GM18868 (cell line): Measurements from ENCODE around the gene SEPTIN10.
"Not testable (repeated sequence)": the region's sequence is repeated elsewhere in the genome, so short reads cannot be mapped to it uniquely, and the experiment has no call there.

ENCODE experiments used
- ATAC-seq: cut with Tn5 transposase; IDR thresholded peaks from one replicate; pipeline ENCODE4 v1.9.1; 2021; ENCODE audit warnings: mild to moderate bottlenecking, moderate library complexity; ENCODE audit not compliant: unreplicated experiment

SEPTIN10 gene

DNA sequence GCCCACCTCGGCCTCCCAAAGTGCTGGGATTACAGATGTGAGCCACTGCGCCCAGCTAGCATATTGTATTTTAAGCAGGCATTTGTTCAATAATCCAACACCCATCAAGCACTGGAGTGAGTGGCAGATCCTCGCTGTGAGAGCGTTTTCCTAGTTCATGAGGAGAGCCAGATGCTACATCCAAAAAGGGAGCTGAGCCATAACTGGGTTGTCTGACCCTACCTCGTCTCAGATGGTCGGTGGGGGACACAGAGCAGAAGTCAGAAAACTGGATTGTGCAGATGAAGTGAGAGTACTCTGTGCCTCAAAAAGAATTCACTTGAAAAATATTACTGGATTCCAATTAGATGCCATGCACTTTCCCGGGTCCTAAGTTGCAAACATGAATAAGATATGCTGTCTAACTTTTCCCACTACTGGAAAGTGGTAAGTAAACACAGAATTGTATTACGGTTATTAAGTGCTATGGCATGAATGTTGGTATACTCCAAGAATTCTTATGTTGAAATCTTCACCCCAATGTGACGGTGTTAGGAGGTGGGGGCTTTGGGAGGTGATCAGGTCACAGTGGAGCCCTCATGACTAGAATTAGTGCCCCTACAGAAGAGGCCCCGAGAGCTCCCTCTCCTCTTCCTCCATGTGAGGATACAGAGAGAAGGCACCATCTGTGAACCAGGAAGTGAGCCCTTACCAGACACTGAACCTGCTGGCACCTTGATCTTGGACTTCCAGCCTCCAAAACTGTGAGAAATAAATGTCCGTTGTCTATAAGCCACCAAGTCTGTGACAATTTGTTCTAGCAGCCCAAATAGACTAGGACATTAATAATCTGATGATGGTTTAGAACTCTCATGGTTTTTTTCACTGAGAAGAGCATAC is 21.9 kb upstream of the SEPTIN10 start:
- ATAC-seq, result no peak

DNA sequence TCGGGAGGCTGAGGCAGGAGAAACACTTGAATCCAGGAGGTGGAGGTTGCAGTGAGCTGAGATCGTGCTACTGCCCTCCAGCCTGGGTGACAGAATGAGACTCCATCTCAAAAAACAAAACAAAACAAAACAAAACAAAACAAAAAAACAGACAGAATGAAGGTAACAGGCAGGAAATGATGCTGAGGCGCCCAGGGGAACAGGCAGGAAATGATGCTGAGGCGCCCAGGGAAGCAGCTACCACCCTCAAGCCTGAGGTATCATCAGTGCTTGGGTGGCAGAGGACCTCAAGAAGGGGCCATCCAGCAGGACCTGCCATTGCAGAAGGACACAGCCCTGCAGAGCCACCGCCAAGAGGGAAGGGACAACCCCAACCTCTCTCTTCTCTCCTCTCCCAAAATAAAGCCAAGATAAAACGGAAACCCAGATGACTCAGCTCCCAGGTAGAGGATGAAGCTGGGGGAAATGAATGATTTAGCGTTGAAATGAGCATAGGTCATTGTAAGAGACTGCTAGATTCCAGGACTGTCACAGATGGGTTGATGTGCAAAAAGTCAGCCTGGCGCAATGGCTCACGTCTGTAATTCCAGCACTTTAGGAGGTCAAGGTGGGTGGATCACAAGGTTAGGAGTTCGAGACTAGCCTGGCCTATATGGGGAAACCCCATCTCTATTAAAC is 19.7 kb upstream of the SEPTIN10 start:
- no peak for ATAC-seq

DNA sequence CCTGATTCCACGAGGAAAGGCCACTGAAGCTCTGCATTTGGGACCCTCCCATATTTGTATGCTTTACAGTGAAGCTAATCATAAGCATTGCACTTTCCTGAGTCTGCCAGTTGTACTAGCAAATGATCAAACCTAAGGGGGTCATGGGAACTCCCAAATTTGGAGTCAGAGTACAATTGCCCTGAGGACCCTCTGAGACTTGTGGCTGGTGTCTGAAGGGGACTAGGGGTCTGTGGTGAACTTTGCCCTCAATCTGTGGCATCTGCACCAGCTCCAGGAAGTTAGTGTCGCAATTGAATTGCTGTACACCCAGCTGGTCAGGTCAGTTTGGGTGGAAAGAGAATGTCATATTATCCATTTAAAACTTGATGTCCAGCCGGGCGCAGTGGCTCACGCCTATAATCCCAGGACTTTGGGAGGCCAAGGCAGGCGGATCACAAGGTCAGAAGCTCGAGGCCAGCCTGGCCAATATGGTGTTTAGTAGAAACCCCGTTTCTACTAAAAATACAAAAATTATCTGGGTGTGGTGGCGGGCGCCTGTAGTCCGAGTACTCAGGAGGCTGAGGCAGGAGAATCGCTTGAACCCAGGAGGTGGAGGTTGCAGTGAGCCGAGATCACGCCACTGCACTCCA is 18.5 kb upstream of the SEPTIN10 start:
- ATAC-seq, result no peak

DNA sequence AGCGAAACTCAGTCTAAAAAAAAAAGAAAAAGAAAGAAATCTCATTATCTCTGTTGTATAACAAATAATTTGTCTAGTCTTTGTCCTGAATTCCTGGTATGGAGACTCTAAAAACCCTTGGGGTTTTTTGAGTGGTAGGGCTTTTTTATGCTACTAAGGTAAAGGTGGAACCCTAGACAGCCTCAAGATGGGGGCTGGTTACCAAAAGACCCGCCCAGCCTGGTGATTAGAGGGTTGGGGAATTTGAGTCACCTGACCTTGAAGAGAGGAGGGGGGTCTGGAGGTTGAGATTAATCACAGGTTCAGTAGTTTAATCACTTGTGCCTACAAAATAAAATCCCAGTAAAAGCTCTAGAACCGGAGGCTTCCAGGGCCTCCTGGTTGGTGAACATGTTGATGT is 18.0 kb upstream of the SEPTIN10 start:
- no peak for ATAC-seq

DNA sequence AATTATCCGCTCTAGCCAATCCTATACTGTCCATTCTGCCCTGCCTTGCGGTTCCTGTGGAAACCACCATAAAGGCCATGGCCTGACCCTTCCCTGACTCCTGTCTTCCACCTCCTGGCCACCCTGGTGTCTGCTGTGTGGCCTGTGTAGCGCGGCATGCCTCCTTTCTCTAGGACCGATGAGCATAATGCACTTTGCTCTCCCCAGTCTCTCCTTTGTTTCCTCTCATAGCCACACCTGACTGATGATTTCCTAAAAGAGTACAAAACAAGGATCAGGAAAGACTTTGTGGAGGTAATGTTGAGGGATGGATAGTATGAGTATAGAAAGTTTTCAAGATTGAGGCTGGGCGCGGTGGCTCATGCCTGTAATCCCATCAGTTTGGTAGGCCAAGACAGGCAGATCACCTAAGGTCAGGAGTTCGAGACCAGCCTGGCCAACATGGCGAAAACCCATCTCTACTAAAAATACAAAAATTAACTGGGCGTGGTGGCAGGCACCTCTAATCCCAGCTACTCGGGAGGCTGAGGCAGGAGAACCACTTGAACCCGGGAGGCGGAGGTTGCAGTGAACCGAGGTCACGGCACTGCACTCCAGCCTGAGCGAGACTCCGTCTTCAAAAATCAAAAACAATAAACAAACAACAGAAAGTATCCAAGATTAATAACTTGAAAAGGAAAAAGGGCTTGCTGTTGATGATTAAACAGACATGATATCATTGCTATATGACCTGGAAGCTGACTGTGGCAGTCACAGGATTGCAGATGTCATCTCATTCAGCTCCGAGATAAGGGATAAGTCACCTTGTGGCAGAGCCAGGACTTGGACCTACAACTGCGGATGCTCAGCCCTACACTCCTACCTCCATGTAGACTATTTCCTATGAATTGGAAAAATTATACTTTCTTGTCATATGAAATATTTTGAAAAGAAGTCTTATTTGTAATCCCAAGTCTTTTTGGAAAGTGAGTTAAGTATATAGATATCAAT is 17.0 kb upstream of the SEPTIN10 start:
- no peak for ATAC-seq

DNA sequence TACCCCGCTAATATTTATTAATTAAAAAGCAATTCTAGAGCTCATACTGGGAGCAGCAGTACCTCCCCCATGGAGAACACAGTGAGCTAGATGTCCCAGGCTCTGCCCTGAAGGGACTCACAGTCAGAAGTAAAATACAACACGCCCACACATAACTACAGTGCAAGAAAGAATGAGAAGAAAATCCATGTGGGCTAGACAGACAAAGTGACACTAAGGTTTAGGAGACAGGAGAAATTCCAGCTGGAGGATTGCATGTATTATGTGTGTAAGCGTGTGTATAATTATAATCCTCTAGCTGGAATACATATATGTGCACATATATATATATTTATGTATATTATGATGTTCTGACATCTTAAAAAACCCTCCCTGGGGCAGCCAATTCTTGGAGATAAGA is 16.1 kb upstream of the SEPTIN10 start:
- ATAC-seq, result no peak

DNA sequence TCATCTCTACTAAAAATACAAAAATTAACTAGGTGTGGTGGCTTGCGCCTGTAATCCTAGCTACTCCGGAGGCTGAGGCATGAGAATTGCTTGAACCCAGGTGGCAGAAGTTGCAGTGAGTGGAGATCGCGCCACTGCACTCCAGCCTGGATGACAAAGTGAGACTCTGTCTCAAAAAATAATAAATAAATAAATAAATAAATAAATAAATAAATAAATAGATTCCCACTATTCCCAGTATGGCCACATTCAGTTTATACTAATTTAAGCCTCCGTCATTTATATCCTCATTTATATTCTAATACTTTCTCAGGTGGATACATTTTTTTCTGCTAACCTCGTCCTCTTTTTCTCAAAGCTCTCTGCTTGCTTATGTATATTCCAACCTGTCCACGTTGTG is 14.6 kb upstream of the SEPTIN10 start:
- ATAC-seq, result not testable (repeated sequence)

DNA sequence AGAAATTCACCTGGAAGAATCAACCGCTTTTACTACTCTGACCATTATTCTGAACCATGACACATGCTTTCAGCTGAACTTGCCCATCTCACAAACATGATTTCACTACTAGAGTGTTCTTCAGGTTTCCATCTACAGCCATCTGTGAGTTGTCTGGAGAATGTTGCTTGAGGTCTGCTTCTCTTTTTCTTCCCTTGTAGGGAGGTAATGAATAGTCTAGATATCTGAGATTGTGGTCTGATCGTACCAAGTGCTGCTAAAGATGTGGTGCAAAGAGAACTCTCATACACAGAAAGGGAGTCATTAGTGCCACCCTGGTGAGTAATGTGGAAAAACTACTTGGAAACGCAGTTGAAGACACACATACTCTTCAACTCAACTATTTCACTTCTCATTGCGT is 10.6 kb upstream of the SEPTIN10 start:
- ATAC-seq, result no peak

DNA sequence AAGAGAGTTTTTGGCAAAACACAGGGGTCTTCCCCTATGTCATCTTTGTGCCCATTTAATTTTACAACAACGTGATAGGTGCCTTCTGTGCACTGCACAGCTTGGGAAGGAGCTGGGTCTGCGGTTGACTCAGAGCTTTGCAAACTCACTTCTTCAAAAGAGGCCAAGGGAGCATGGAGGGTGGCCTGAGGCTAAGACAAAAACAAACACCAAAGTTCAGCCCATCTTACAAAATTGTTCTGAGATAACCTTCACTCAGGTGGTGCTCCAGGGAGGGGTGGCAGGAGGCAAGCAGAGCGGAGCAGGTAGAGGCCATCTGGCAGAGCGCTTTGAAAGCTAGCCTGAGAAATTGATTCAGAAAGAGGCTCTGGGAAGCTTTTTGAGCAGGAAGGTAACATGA is 10.2 kb upstream of the SEPTIN10 start:
- ATAC-seq, result no peak

DNA sequence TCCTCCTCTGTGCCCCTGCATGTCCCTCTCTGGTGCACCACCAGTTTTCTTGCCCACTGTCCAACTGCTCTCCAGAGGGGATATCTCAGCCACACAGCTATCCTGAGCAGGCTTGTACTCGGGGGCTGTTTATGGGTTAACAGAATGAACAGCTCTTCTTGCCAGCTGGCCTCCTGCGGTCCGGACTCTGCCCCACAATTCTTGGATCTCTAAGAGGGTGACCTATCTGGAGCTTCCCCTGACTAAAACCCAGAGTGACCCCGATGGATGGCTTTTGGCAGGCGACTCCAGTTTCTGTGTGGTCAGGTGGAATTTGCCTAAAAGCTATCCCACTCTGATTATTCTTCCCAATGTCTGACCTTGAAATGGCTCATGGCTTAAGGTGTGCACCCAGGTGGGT is 9.5 kb upstream of the SEPTIN10 start:
- ATAC-seq, result no peak

DNA sequence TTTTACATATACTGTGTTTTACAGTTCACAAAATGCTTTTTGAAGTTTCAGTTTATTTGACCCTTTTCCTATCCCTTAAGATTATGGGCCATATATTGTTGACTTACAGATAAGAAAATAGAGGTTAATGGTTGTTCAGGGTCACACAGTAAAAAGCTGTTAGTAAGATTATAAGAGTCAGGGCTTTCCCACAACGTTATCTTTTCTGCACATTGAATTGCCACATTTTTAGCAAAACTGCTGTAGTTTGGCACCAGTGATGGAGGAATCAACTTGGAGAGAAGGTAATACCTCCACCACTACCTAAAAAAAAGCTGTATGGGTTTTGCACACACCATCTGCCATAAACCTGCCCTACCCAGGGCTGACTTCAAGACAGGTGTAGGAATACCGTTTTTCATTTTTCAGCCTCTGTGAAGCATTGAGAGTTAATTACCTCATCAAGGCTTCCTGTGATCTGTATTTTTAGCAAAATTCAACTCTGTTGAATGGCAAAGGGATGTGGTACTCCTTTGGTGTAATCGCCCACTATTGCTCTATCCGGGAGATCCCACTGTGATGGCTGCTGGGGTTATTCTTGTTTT is 5.4 kb upstream of the SEPTIN10 start:
- no peak for ATAC-seq

DNA sequence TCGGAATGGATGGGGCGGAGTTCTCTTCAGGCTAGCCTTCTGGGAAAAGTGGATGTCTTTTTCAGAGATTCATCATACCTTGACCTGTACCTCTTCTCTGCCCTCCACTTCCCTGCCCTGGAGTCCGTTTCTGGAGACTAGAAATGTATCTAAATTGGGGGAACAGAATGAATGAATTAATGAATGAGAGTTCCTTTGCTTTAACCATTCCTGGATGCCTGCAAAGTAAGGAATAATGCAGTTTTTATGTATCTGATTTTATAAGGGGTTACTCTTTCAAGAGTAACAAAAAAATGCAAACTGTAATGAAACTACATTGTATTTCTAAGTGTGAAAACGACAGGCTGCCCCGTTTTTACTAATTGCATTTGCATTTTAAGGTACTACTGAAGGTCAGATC is 2.4 kb upstream of the SEPTIN10 start:
- ATAC-seq, result no peak

DNA sequence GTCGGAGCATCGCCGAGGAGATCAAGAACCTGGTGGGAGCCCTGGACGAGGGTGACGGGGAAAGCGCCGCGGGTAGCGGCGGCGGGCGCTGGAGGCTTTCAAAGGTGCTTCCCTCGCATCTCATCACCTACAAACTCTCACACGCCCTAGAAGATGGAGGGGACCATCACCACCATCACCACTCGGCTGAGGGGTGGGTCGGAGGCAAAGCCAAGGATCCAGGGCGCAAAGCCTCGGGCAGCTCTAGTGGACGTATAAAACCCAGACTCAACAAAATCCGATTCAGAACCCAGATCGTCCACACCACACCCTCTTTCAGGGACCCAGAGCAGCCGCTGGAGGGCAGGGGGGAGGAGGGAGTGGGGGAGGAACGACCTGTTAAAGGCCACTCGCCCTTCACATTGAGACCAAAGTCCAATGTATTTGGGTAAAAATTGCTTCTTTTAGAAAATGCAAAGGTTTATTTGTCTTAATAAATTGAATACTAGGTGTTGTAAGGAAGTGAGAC is 1.9 kb upstream of the SEPTIN10 start:
- no peak for ATAC-seq

DNA sequence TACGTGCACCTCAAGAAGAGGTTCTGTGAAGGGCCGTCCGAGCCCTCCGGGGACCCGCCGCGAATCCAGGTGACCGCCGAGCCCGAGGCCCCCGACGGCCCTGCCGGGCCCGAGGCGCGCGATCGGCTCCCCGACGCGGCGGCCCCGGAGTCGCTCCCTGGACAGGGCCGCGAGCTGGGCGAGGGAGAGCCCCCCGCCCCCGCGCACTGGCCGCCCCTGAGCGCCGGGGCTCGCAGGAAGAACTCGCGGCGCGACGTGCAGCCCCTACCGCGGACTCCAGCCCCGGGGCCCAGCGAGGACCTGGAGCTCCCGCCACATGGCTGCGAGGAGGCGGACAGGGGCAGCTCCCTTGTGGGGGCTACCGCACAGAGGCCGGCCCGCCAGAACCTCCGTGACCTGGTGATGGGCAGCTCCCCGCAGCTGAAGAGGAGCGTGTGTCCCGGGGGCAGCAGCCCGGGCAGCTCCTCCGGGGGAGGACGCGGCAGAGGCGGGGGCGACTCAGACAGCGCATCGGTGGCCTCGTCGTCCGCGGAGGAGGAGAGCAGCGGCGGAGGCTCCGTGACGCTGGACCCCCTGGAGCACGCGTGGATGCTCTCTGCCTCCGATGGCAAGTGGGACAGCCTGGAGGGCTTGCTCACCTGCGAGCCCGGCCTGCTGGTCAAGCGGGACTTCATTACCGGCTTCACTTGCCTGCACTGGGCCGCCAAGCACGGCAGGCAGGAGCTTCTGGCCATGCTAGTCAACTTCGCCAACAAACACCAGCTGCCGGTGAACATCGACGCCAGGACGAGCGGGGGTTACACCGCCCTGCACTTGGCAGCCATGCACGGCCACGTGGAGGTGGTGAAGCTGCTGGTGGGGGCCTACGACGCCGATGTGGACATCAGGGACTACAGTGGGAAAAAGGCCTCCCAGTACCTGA is 1.2 kb upstream of the SEPTIN10 start:
- ATAC-seq, result no peak

DNA sequence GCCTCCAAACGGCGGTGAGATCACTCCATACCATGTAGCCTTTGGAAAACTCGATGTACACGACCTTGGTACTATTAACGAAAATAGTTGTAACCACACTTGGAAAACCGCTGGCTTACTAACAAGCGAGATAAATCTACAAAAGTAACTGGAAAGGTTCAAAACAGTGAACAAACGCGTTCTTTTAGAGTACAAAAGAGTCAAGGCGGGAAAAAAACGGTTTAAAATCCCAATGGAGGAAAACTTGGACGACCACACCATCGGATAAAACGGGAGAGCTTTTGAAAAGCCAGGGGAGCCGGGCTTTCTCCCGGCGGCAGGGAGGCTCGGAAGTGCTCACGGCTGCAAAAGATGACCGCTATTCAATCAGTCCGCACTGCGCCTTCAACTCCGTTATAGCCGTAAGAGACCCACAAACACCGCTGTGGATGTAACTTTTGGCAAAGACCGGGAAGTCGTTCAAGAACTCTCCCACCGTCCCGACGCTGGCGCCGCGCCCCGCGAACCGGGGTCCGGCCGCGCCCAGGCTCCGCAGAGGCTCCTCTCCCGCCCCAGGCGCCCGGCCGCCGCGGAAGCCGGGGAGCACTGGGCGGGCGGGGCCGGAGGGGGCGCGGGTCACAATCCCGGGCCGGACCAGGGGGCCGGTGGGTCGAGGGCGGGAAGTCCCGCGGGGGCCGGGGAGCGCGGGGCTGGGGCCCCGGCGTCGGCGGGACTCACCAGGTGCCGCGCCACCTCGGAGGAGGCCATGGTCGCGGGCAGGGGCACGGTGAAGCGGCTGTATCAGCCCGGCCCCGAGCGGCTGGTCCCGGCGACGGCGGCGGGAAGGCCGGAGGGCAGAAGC is 465 bp downstream of the SEPTIN10 start:
- ATAC-seq, result peak; percentile 32

DNA sequence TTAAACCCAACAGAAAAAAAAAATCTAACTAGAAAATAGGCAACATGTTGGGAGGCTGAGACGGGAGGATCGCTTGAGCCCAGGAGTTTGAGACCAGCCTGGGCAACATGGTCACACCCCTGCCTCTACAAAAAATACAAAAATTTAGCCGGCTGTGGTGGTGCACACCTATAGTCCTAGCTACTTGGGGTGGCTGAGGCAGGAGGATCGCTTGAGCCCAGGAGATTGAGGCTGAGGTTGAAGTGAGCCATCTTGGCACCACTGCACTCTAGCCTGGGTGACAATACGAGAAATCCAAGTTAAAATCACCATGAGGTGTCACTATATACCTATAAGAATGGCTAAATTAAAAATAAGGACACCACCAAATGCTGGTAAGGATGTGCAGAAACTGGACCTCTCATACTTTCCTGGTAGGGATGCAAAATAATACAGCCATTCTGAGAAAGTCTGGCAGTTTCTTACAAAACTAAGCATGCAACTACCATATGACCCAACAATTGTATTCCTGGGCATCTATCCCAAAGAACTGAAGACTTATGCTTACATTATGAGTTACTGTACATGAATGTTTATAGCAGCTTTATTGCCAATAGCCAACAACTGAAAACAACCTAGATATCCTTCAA is 2.2 kb downstream of the SEPTIN10 start:
- no peak for ATAC-seq

DNA sequence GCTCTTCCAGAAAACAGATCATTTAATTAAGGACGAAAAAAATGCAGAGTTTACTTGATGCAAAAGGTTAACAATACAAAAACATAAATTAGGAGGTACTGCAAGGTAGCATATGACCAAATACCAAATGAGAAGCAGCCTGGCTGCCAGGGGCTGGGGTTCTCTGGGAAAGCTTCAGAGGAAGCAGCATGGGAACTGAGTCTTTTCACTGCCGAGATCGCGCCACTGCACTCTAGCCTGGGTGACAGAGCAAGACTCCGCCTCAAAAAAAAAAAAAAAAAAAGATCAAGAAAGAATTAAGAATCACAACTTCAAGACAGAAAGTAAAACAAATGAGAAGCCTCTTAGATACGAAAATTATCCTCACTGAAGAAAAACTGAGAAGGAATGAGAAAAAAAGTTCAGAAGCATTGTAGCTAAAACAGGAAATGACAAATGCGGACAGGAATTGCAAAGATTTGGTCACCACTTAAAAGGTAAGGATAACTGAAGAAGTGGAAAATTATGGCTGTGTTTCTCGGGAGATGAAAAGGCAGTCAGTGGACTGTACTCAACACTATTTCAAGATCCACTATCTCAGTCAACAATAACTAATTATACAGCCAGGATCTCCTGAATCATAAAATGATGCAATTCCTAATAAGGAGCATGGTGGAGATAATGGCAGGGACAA is 4.3 kb downstream of the SEPTIN10 start:
- ATAC-seq, result no peak
